Subcutaneous abdominal adipose tissue (tissue), 5 donors: ENCODE results near the gene PALLD.

Experiments used
- H3K27ac ChIP-seq: one replicate; pipeline ENCODE4 v1.7.0; 2013; ENCODE audit warnings: low read depth, mild to moderate bottlenecking, inconsistent platforms, low read length, moderate library complexity
- H3K27me3 ChIP-seq, 5 donors: one replicate each; pipeline ENCODE4 v1.7.0; 2013; ENCODE audit warnings: low read length in 5 of 5, inconsistent platforms in 1 of 5; ENCODE audit not compliant: control insufficient read depth in 5 of 5, insufficient read depth in 4 of 5
- H3K36me3 ChIP-seq, 5 donors: one replicate each; pipeline ENCODE4 v1.7.0; 2013; ENCODE audit warnings: low read length in 5 of 5; ENCODE audit not compliant: control insufficient read depth in 5 of 5, insufficient read depth in 5 of 5
- H3K4me1 ChIP-seq, 5 donors: one replicate each; pipeline ENCODE4 v1.7.0; 2013; ENCODE audit warnings: low read length in 5 of 5, mild to moderate bottlenecking in 3 of 5, moderate library complexity in 1 of 5; ENCODE audit not compliant: control insufficient read depth in 5 of 5, insufficient read depth in 5 of 5
- H3K4me3 ChIP-seq, 5 donors: one replicate each; pipeline ENCODE4 v1.7.0; 2013; ENCODE audit warnings: low read length in 5 of 5, low read depth in 1 of 5
- H3K9ac ChIP-seq, 5 donors: one replicate each; pipeline ENCODE4 v1.7.0; 2013; ENCODE audit warnings: low read length in 5 of 5, mild to moderate bottlenecking in 4 of 5, moderate library complexity in 3 of 5
- H3K9me3 ChIP-seq, 5 donors: one replicate each; pipeline ENCODE4 v1.7.0; 2013; ENCODE audit warnings: low read length in 5 of 5; ENCODE audit not compliant: control insufficient read depth in 5 of 5
- donor health status: healthy.
- donor health status: healthy.
- donor health status: healthy.
- donor health status: healthy.
- donor health status: healthy.

The PALLD gene

DNA sequence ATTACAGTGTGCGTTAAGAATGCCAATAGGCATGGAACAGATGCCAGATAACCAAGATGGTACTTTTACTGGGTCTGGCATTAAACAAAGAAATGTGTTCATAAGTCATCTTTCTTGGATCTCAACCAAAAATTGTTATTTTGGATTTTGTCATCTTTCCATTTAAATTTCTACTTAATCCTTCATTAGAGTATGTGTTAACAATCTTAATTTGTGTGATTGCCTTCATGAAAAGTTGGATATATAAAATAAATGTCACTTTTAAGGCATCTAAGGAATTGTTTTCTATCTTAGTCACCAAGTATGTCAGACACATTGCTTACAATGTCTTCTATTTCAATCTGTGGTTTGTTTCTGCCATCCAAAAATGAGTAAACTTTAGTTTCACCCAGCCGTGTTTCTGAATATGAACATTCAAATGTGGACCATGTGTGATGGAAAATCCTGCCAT, 87.5 kb downstream of the PALLD start:
- no peaks in the 10 kb centered on the region for H3K27me3 ChIP-seq
- H3K9me3 ChIP-seq: no peaks in the 10 kb centered on the region
- H3K36me3 ChIP-seq: no peaks in the 10 kb centered on the region
- H3K9ac ChIP-seq: no peak overlapping the region
- H3K4me3 ChIP-seq: no peak overlapping the region
- no peak overlapping the region for H3K27ac ChIP-seq
- peaks cover 0 to 28% (median 21%) of the 10 kb centered on the region in 5 donors for H3K4me1 ChIP-seq

DNA sequence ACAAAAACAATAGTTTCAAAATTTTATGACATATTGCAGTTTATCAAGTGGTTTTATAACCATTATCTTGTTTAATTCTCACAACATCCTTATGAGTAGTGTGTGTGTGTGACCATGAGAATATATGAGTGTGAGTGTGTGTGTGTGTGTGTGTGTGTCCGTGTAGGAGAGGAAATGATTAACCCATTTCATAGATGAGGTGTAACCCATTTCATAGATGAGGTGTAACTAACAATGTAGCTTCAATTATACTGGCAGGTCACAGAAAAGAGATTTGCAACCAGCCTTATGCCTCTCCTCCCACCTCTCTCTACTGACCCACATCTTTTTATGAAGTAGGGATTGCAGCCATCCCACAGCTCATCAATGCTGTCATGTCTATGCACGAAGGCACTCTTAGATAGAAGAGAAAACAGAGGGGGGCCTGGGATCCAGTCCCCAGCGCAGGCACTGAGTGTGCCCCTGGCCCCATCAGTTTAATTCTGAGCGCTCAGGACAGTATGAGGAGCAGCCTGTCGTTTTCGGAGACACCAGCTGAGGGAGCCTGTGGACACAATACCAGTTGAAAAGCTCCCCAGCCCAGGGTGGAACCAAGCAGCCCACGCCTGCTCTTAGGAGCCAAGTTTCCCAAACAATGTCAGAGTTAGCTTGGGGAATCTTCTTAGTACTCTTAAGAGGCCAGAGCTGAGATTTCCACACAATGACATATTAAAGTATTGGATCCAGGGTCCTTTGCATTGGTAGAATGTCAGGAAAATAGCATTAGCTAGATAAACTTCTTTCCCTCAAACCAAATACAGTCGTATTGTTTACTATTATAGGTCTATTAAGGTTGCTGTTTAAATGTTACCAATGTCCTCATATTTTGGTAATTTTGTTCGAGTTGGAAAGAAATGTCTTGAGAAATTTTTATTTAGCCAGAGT, 88.6 kb downstream of the PALLD start:
- Histone ChIP-seq H3K4me1 (peaks cover 0 to 28% (median 21%) of the 10 kb centered on the region in 5 donors), H3K27me3 (no peaks in the 10 kb centered on the region), H3K36me3 (no peaks in the 10 kb centered on the region), H3K4me3 (no peak overlapping the region), H3K9ac (no peak overlapping the region), H3K9me3 (no peaks in the 10 kb centered on the region), H3K27ac (peak overlapping the region; percentile 17)

DNA sequence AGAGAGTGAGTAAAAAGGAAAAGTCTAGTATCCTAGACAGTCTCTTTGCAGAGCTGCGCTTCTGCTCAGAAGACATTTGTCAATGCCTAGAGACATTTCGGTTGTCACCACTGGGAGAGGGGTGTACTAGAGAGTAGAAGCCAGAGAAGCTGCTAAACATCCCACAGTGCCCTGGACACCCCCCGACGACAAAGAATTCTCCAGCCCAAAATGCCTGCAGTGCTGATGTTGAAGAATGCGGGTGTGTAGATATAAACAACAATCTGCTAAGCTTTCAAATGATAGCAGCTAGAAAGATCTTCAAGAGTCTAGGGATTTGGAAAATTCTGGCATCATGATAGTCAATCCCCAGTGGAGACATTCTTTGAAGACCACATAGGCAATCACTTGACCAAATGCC, 90.1 kb downstream of the PALLD start:
- Histone ChIP-seq H3K27ac (peak overlapping the region; percentile 47), H3K36me3 (no peaks in the 10 kb centered on the region), H3K9me3 (no peaks in the 10 kb centered on the region)

DNA sequence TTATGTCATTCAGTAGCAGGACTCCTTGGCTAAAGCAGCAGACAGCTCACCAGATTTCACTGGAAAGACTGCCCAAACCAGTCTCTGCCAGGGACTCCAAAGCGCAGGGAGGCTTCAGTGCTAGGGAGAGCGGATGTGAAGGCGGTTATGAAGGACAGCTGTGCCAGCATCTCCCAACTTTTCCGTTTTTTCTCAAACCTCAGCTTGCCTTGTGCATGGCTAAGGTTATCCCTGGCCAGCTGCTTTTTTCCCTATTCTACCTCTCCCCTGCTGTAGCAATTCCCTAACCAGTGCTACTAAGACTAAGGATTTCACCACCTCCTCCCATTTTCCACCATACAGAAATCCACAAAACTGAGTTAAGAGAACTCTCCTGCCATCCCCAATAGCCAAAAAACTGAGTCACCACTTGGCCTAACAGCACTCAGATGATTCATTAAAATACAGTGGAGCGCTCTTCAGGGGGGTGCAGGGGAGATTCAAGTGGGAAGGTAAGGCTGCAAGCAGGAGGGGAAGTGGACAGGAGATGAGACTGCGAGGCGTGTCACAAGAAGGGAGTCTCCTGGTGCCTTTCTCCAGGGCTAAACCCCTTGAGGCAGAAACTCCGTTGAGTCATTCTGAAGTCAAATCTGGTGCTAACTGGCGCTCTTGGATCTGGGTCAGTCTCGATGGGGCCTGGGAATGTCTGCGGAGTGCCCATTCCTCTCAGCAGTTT, 90.7 kb downstream of the PALLD start:
- Histone ChIP-seq H3K36me3 (no peaks in the 10 kb centered on the region), H3K9ac (peak overlapping the region in 1 of 5 donors; percentile 8), H3K9me3 (no peaks in the 10 kb centered on the region), H3K27me3 (no peaks in the 10 kb centered on the region), H3K4me3 (peak overlapping the region in 1 of 5 donors; percentile 25), H3K27ac (peak overlapping the region; percentile 54), H3K4me1 (peaks cover 0 to 28% (median 21%) of the 10 kb centered on the region in 5 donors)

More for the DNA sequence above, 90.1 kb downstream of the PALLD start:
- H3K27me3 ChIP-seq: no peaks in the 10 kb centered on the region
- peaks cover 0 to 28% (median 21%) of the 10 kb centered on the region in 5 donors for H3K4me1 ChIP-seq
- H3K9ac ChIP-seq: no peak overlapping the region
- H3K4me3 ChIP-seq: peak overlapping the region in 1 of 5 donors; percentile 25

DNA sequence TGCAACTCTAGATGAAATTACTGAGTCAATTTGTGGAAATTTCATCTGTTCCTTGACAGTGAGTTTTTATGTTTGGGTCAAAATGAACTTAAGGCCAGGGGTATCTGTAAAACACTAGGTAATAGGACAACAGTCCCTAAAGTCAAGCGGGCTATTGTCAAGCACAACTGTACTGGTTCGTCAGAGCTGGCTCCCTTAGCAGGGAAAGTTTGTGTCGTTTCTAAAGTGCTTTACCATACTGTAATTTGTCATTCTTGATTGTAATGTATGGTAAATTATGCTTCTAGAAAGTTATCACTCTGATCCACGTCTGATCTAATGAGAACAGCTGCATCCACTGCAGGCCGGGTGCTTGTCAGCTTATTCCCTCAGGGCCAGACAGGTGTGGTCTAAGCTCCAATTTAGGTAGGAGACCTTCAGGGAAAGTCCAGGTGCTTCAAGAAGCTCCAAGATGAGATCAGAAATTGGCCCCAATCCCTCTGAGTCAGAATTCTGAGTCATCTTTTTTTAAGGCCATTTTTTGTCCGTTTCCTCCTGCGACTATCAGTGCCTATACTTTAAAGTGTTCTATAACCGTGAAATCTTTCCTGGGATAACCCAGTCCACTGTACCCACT, 92.2 kb downstream of the PALLD start:
- no peaks in the 10 kb centered on the region for H3K27me3 ChIP-seq
- peaks cover 0 to 28% (median 21%) of the 10 kb centered on the region in 5 donors for H3K4me1 ChIP-seq
- H3K27ac ChIP-seq: peak overlapping the region; percentile 54
- H3K4me3 ChIP-seq: no peak overlapping the region
- no peaks in the 10 kb centered on the region for H3K36me3 ChIP-seq
- no peaks in the 10 kb centered on the region for H3K9me3 ChIP-seq
- no peak overlapping the region for H3K9ac ChIP-seq

DNA sequence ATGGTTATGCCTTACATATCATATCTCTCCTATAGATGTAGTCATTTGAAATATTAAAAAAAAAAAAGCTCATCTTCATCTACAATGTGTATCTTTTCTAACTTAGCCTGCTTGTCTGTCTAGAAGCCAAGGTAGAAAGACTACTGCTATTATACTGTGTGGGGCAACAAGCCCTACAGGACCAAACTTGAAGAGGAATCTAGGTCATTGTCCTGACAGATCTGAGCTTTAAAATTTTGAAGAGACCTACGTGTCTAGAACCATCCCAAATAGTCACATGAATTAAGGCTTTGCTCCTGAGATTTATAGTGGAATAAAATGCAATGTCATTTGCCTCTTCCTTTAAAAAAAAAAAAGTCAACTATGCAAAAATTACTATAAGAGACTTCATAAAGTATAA, 95.8 kb downstream of the PALLD start:
- peaks cover 0 to 12% (median 4%) of the 10 kb centered on the region in 5 donors for H3K4me1 ChIP-seq
- H3K9ac ChIP-seq: no peak overlapping the region
- no peaks in the 10 kb centered on the region for H3K27me3 ChIP-seq
- H3K4me3 ChIP-seq: no peak overlapping the region
- no peaks in the 10 kb centered on the region for H3K36me3 ChIP-seq
- H3K27ac ChIP-seq: no peak overlapping the region
- no peaks in the 10 kb centered on the region for H3K9me3 ChIP-seq

DNA sequence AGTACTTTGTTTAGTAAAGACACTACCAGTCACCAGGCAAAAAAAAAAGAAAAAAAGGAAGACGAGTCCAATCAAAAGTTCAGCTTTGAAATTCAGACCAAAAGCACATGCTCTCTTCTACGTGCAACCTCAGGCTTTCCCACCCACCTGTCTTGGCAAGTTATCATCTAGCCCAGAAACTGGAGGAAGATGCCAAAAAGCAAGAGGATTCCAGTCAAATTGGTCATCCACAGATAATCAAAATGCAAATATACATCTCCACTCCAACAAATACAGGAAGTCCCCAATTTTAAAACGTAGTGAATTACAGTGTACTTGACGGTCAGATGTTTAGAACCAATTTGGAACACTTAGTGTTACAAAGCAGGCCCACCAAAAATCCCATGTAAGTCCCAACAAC, 96.5 kb downstream of the PALLD start:
- no peak overlapping the region for H3K9ac ChIP-seq
- H3K36me3 ChIP-seq: no peaks in the 10 kb centered on the region
- no peaks in the 10 kb centered on the region for H3K9me3 ChIP-seq
- H3K27ac ChIP-seq: no peak overlapping the region
- no peak overlapping the region for H3K4me3 ChIP-seq
- H3K27me3 ChIP-seq: no peaks in the 10 kb centered on the region
- H3K4me1 ChIP-seq: peaks cover 0 to 7% (median 0%) of the 10 kb centered on the region in 5 donors

DNA sequence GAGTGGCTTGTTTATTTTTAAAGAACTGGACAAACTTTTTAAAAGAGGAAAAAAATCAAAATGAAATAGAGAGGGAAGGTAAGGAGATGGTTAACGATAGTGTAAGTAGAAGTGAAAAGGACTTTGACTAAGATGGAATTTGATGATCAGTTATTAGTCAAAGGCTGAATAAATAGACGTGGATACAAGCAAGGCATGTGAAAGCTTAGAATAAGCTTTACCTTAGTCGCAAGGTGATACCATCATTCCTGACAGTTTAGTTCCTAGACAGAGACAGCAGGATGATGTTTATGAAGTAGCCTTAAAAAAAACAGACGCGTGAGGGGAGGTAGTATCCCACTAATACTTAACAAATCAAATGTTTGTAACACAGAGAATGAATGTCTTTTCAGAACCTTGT, 97.3 kb downstream of the PALLD start:
- Histone ChIP-seq H3K4me1 (peaks cover 0 to 3% (median 0%) of the 10 kb centered on the region in 5 donors), H3K27me3 (no peaks in the 10 kb centered on the region), H3K36me3 (no peaks in the 10 kb centered on the region)

DNA sequence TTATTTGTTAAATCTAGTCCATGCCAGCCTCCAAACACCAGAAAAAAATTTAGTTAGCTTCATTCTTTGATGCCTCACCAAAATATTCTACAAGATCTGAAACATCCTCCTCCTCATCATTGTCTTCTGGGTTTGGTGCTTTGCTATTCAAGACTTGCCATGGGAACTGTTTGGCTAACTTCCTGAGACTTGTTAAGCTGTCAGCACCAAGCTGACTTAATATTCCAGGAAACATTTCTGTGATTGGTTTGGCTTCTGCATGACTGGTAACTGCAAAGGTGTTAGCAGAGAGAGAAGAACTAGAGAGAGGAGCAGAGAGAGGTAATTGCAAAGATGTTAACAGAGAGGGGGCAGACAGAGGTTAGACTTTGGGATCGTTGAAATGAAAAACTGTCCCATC, 101.3 kb downstream of the PALLD start:
- H3K4me1 ChIP-seq: peaks cover 0 to 8% (median 0%) of the 10 kb centered on the region in 5 donors
- no peak overlapping the region for H3K4me3 ChIP-seq
- H3K9me3 ChIP-seq: no peaks in the 10 kb centered on the region
- H3K36me3 ChIP-seq: no peaks in the 10 kb centered on the region
- no peak overlapping the region for H3K9ac ChIP-seq
- no peaks in the 10 kb centered on the region for H3K27me3 ChIP-seq
- no peak overlapping the region for H3K27ac ChIP-seq

More for the DNA sequence above, 97.3 kb downstream of the PALLD start:
- no peak overlapping the region for H3K4me3 ChIP-seq
- H3K27ac ChIP-seq: no peak overlapping the region
- H3K9me3 ChIP-seq: no peaks in the 10 kb centered on the region
- no peak overlapping the region for H3K9ac ChIP-seq
